Measurements from ENCODE around the gene NTN4. TPM values are rescaled to one million over a fixed set of nuclear protein-coding genes. Genes with fewer than 3 reads are reported as not detected.
"Not testable (repeated sequence)": the region's sequence is repeated elsewhere in the genome, so short reads cannot be mapped to it uniquely, and the experiment has no call there.

NTN4 gene
- total RNA-seq, 4 donors from 2014 or later = 33.5 to 103 (median 51.5) TPM

DNA sequence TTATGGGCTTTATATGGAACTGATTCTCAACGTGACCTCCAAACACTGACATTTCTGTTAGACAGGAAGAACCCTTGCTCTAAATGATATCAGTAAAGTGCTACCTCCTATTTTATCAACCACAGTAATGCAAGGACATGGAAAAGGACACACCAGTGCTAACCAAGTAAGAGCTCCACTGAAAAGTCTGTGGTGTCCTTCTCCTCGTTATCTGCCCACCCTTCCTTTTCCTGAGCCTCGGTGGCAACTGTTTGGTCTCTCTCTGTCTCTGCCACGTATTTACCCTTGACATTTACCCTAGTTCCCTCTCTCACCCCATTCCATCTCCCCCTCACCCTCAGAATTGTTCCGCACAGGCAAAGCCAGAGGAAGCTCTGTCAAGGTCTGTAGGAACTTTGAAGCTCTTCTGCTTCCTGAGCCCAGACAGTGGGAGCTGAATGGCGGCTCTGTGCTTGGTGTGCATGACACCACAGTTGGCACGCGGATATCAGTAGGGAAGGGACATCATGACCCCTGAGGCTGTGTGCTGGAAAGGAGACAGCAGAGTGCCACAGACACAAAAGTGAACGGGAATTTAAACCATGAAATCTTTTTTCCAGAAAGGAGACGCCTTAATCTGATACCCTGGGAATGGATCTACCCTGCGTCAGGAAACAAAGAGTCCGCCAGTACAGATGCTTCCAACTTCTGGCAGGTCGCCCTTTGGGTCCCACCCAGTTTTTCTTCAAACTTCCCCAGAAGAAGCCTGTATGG lies 50.8 kb downstream of the NTN4 start:
- peak; percentile 60 for ATAC-seq
- H3K36me3 ChIP-seq = no peaks in the 10 kb centered on the region
- WGBS, 2 donors (ENCODE audit: low coverage in 1 of 2) = 66 to 75% methylated on average over 7 to 8 of the region's 13 CpGs
- peaks cover 7 to 42% (median 8%) of the 10 kb centered on the region in 3 donors for H3K4me1 ChIP-seq
- no peaks in the 10 kb centered on the region for H3K27me3 ChIP-seq
- TF ChIP-seq, protein P1, sequence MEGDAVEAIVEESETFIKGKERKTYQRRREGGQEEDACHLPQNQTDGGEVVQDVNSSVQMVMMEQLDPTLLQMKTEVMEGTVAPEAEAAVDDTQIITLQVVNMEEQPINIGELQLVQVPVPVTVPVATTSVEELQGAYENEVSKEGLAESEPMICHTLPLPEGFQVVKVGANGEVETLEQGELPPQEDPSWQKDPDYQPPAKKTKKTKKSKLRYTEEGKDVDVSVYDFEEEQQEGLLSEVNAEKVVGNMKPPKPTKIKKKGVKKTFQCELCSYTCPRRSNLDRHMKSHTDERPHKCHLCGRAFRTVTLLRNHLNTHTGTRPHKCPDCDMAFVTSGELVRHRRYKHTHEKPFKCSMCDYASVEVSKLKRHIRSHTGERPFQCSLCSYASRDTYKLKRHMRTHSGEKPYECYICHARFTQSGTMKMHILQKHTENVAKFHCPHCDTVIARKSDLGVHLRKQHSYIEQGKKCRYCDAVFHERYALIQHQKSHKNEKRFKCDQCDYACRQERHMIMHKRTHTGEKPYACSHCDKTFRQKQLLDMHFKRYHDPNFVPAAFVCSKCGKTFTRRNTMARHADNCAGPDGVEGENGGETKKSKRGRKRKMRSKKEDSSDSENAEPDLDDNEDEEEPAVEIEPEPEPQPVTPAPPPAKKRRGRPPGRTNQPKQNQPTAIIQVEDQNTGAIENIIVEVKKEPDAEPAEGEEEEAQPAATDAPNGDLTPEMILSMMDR (IDR thresholded peaks at IDR 0.05) = no peak
- TF ChIP-seq EP300 (IDR thresholded peaks at IDR 0.05) (no peak), POLR2AphosphoS5 (IDR thresholded peaks at IDR 0.05) (no peak), POLR2A (IDR thresholded peaks at IDR 0.05) (no peak)
- H3K27ac ChIP-seq = peak overlapping the region; percentile 18 to 51 (median 44)
- H3K4me3 ChIP-seq = no peak overlapping the region
- H3K9me3 ChIP-seq = peaks cover 0 to under 1% (median 0%) of the 10 kb centered on the region in 3 donors

DNA sequence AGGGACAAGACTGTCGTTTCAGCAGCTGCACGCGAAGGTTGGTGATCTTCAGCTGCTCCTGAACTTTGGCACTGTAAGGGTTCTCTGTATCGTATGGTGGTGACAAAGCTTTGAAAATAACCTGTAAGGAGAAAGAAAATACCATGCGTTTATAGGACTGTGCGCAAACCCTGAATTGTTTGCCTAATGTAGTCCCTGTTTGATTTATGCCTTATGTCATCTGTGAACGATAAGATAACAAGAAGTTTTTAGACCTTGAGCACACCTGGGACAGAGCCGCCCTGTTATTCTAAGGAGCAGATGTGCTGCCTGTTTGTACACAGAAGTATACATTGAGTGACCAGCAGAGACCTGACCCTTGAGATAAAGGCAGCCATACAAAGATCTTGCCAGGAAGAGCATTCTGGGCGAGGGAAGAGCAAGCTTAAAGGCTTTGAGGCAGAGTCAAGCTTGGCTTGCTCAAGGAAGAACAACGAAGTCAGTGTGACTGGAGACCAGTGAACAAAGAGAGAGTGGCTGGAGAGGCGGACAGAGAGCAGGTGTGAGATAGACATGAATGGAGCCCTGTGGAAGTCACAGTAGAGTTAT lies 52.4 kb downstream of the NTN4 start:
- TF ChIP-seq POLR2A (IDR thresholded peaks at IDR 0.05) = no peak
- Histone ChIP-seq H3K27me3 (no peaks in the 10 kb centered on the region), H3K4me3 (no peak overlapping the region), H3K36me3 (no peaks in the 10 kb centered on the region), H3K27ac (peak overlapping the region in 3 of 4 donors; percentile 68 to 73 (median 70)), H3K4me1 (peaks cover 7 to 49% (median 14%) of the 10 kb centered on the region in 3 donors), H3K9me3 (no peaks in the 10 kb centered on the region)
- 90 to 91% methylated on average over 9 to 10 of the region's 11 CpGs for WGBS, 2 donors (ENCODE audit: low coverage in 1 of 2)
- ATAC-seq = no peak

DNA sequence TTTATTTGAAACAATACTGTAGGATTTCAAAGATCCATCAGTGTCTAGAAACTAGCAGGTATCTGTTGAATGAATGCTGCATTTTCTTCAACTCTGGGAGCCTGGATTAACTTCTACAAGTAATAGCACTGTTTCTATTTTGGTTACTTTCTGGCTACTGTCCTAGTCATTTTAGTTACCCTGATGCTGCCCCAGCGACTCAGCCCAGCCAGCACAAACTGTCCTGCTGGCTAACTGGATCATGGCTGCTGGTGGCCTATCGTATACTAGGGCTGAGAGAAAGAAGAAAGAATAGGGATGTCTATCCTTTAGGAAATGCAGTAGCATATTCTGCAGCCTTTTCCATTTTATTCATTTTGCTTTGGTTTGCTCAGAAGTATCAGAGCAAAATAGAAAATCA lies 53.9 kb downstream of the NTN4 start:
- Histone ChIP-seq H3K27ac (peak overlapping the region; percentile 50 to 73 (median 69)), H3K4me3 (no peak overlapping the region), H3K36me3 (no peaks in the 10 kb centered on the region), H3K9me3 (no peaks in the 10 kb centered on the region), H3K4me1 (peaks cover 10 to 57% (median 14%) of the 10 kb centered on the region in 3 donors), H3K27me3 (no peaks in the 10 kb centered on the region)
- TF ChIP-seq, protein P1 (IDR thresholded peaks at IDR 0.05) = no peak
- TF ChIP-seq EP300 (IDR thresholded peaks at IDR 0.05) = no peak
- TF ChIP-seq POLR2A (IDR thresholded peaks at IDR 0.05) = no peak
- peak; percentile 23 for TF ChIP-seq POLR2AphosphoS5 (IDR thresholded peaks at IDR 0.05)
- 17 to 42% methylated on average over 2 of the region's 2 CpGs for WGBS, 2 donors (ENCODE audit: low coverage in 1 of 2)
- no peak for ATAC-seq

DNA sequence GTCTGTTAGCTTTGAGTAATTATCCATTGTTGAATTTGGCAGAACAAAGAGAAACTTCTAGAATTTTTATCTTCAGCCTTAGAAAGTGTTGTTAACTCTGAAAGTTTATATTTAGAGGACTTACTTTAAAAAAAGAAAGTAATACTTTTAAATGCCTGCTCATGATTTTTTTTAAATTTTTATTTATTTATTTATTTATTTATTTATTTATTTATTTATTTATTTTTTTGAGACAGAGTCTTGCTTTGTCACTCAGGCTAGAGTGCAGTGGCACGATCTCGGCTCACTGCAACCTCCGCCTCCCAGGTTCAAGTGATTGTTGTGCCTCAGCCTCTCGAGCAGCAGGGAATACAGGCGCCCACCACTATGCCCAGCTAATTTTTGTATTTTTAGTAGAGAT lies 54.8 kb downstream of the NTN4 start:
- WGBS, 2 donors (ENCODE audit: low coverage in 1 of 2) = 73% methylated on average over 4 to 5 of the region's 5 CpGs
- peaks cover 10 to 62% (median 14%) of the 10 kb centered on the region in 3 donors for H3K4me1 ChIP-seq
- H3K36me3 ChIP-seq, ATAC-seq, H3K27me3 ChIP-seq, H3K9me3 ChIP-seq, H3K4me3 ChIP-seq: not testable (repeated sequence)
- peak overlapping the region in 3 of 4 donors; percentile 68 to 73 (median 70) for H3K27ac ChIP-seq

DNA sequence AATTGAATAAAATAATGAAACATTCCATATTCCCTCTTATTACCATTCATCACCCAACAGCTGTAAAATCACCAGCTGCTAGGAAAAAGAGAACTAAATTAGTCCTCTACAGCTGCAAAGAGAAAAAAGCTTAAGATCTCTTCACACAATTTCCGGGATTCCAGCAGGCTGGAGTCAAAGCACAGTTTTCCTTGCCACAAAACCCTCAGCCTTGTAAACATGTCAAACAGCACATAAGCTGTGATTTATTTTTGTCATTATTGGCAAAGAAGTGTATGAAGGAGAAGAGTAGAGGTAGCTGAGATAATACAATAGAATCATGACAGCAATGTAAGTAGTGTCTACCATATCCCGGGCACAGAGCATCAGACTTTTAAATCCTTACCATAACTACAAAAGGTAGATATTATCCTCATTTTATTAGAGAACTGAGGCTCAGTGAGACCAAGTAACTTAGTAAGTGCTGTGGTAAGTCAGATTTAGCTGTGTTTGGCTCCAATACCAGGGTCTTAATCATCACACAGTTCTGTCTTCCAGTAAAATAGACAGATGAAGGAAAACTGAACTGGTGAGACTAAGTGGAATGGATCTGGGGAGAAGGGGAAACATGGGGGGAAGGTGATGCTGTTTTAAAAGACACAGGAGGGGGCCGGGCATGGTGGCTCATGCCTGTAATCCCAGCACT lies 57.3 kb downstream of the NTN4 start:
- Histone ChIP-seq H3K9me3 (no peaks in the 10 kb centered on the region), H3K4me1 (peaks cover 10 to 73% (median 14%) of the 10 kb centered on the region in 3 donors)
- WGBS, 2 donors (ENCODE audit: low coverage in 1 of 2) = 20 to 38% methylated on average over 3 of the region's 3 CpGs

More for the DNA sequence above, 57.3 kb downstream of the NTN4 start:
- H3K36me3 ChIP-seq = no peaks in the 10 kb centered on the region
- TF ChIP-seq, protein P1 (IDR thresholded peaks at IDR 0.05) = no peak
- TF ChIP-seq POLR2A (IDR thresholded peaks at IDR 0.05) (no peak), POLR2AphosphoS5 (IDR thresholded peaks at IDR 0.05) (no peak), EP300 (IDR thresholded peaks at IDR 0.05) (no peak)
- H3K27ac ChIP-seq = peak overlapping the region; percentile 63 to 81 (median 70)
- no peak overlapping the region for H3K4me3 ChIP-seq
- no peaks in the 10 kb centered on the region for H3K27me3 ChIP-seq
- ATAC-seq = peak; percentile 50
